ENCODE data around the gene LUC7L2. TPM values are rescaled to one million over a fixed set of nuclear protein-coding genes. Genes with fewer than 3 reads are reported as not detected.

LUC7L2 gene
- total and polyA plus RNA-seq, 10 of the 15 experiments (the other 5 are each of a cell fraction or from before 2014, with no cell fraction given), result 31.7 to 98.7 (median 68.6) TPM

GRCh38 chr7:139321071-139321745 is 38.5 kb upstream of the LUC7L2 start:
- H3K4me2 ChIP-seq (ENCODE audit: control insufficient read depth, insufficient read depth), result no peak overlapping the region
- WGBS (ENCODE audit: insufficient coverage, insufficient replicate concordance, low lambda C conversion rate, missing lambda C conversion rate), result 47% methylated on average over 11 of the region's 11 CpGs
- H3K4me1 ChIP-seq (ENCODE audit: control insufficient read depth, insufficient read depth, low read length), result no peaks in the 10 kb centered on the region
- ChIA-PET CTCF (interaction anchor here (1.0 to 1.8 kb wide), 3 partner anchors 8 to 245 kb away, joined by 3 to 6 read pairs (median 5); no protein-coding TSS in a partner anchor), RAD21 (ENCODE audit: unreplicated experiment) (interaction anchor here (1.0 kb wide), 1 partner anchor 113 kb away, joined by 3 read pairs; no protein-coding TSS in a partner anchor), SMC1A (ENCODE audit: uncharacterized antibody, unreplicated experiment) (interaction anchor here (0.9 kb wide), 1 partner anchor 14 kb away, joined by 3 read pairs; no protein-coding TSS in a partner anchor), POLR2A (interaction anchor here (0.7 kb wide), 1 partner anchor 1605 kb away, joined by 5 read pairs; no protein-coding TSS in a partner anchor)
- BruUV-seq (replicated peaks), result no TSS peak
- no peaks in the 10 kb centered on the region for H4K20me1 ChIP-seq (ENCODE audit: control insufficient read depth, insufficient read depth)
- FAIRE-seq (no peak), ATAC-seq (peak; percentile 58), DNase-seq (ENCODE audit: low read depth, low spot score) (no peak)
- intact Hi-C loops (cut with micrococcal nuclease; ENCODE audit: unreplicated experiment), result no loop called here
- in situ Hi-C loops (cut with MboI), result no loop called here
- no peak overlapping the region for H3K4me3 ChIP-seq
- no peak overlapping the region for H3K9ac ChIP-seq (ENCODE audit: control insufficient read depth, insufficient read depth, low read length)
- no peaks in the 10 kb centered on the region for H3K9me3 ChIP-seq (replicated peaks; ENCODE audit: control insufficient read depth, insufficient read depth, low read length)
- no peak overlapping the region for H2AFZ ChIP-seq (ENCODE audit: control insufficient read depth, low read depth, low read length)
- H3K36me3 ChIP-seq (ENCODE audit: control insufficient read depth in 2 of 2, insufficient read depth in 2 of 2, low read length in 1 of 2), result no peaks in the 10 kb centered on the region
- no peak overlapping the region for H3K27ac ChIP-seq (ENCODE audit: control insufficient read depth, insufficient read depth)
- no peaks in the 10 kb centered on the region for H3K27me3 ChIP-seq (replicated peaks in 1 of 2; ENCODE audit: control insufficient read depth in 2 of 2, insufficient read depth in 2 of 2, low read length in 1 of 2)
- no peaks in the 10 kb centered on the region for H3K79me2 ChIP-seq (ENCODE audit: control insufficient read depth, insufficient read depth, low read length)
- TF ChIP-seq CHD4 (IDR thresholded peaks at IDR 0.05), result no peak
- TF ChIP-seq IKZF2 (IDR thresholded peaks at IDR 0.05), result no peak
- TF ChIP-seq TCF3 (IDR thresholded peaks at IDR 0.05; ENCODE audit: borderline replicate concordance, insufficient read depth, low read depth, low read length), result no peak
- TF ChIP-seq E4F1 (IDR thresholded peaks at IDR 0.05; ENCODE audit: borderline replicate concordance, partially characterized antibody), result no peak
- no peak for TF ChIP-seq ZSCAN29 (IDR thresholded peaks at IDR 0.05)
- TF ChIP-seq RAD21 (IDR thresholded peaks at IDR 0.05; ENCODE audit: insufficient read depth, low read depth, low read length), result peak; percentile 60; the same call in 1 of the 2 replicates
- TF ChIP-seq USF2 (IDR thresholded peaks at IDR 0.05; ENCODE audit: borderline replicate concordance, low read depth, low read length), result no peak
- no peak for TF ChIP-seq WRNIP1 (IDR thresholded peaks at IDR 0.05; ENCODE audit: borderline replicate concordance, low read depth, low read length)
- peak; percentile 25 to 47 (median 43); a peak in 3 of 6 replicates for TF ChIP-seq CTCF (IDR thresholded peaks at IDR 0.05 in 2 of 3, conservative IDR thresholded peaks at IDR 0.05 in 1 of 3; ENCODE audit: control insufficient read depth in 2 of 3, extremely low read depth in 1 of 3, insufficient read depth in 1 of 3, low read depth in 3 of 3, low read length in 3 of 3)
- TF ChIP-seq ZNF24 (IDR thresholded peaks at IDR 0.05), result no peak
- no peak for TF ChIP-seq IRF3 (IDR thresholded peaks at IDR 0.05)
- TF ChIP-seq BRCA1 (IDR thresholded peaks at IDR 0.05; ENCODE audit: low read depth, low read length), result no peak
- TF ChIP-seq MXI1 (IDR thresholded peaks at IDR 0.05; ENCODE audit: low read depth, low read length), result no peak
- TF ChIP-seq HDAC2 (IDR thresholded peaks at IDR 0.05), result no peak
- no peak for TF ChIP-seq HCFC1 (IDR thresholded peaks at IDR 0.05; ENCODE audit: low read length)
- no peak for TF ChIP-seq NFYA (IDR thresholded peaks at IDR 0.05; ENCODE audit: borderline replicate concordance, low read depth, low read length)
